GM12875 (cell line): ENCODE measurements around the gene MAP2.

Experiments
- H3K4me3 ChIP-seq: one replicate; pipeline ENCODE4 v1.5.1; 2011; ENCODE audit warnings: low read depth, low read length, control low read depth
- CTCF ChIP-seq: IDR thresholded peaks from 2 replicates; pipeline ENCODE4 v1.5.1; 2011; ENCODE audit warnings: low read depth, mild to moderate bottlenecking, control low read depth, inconsistent platforms, low read length, moderate library complexity, borderline replicate concordance; ENCODE audit not compliant: insufficient read depth

The MAP2 gene

GRCh38 chr2:209762563-209762962, 338.7 kb downstream of the MAP2 start:
- no peak overlapping the region for H3K4me3 ChIP-seq
- TF ChIP-seq CTCF, result no peak

- no peak for TF ChIP-seq CTCF
- no peak overlapping the region for H3K4me3 ChIP-seq
Measured at GRCh38 chr2:209763106-209763505, 339.3 kb downstream of the MAP2 start.

GRCh38 chr2:209766613-209767012, 342.8 kb downstream of the MAP2 start:
- TF ChIP-seq CTCF, result no peak
- H3K4me3 ChIP-seq, result no peak overlapping the region

- H3K4me3 ChIP-seq, result no peak overlapping the region
- TF ChIP-seq CTCF, result no peak
Measured at GRCh38 chr2:209767316-209767715, 343.5 kb downstream of the MAP2 start.

- no peak for TF ChIP-seq CTCF
- H3K4me3 ChIP-seq, result no peak overlapping the region
Measured at GRCh38 chr2:209768557-209768956, 344.7 kb downstream of the MAP2 start.

- no peak for TF ChIP-seq CTCF
- no peak within 1 kb of the TSS for H3K4me3 ChIP-seq
Measured at GRCh38 chr2:209771474-209772289, 347.8 kb downstream of the MAP2 start, which contains the start of gene UNC80. Gene UNC80, plus strand, starts transcription at chr2:209771832. Its CDS starts 241 bp downstream, at chr2:209772073.

GRCh38 chr2:209772290-209772685, 348.4 kb downstream of the MAP2 start:
- no peak for TF ChIP-seq CTCF
- H3K4me3 ChIP-seq, result no peak overlapping the region
